LNCaP clone FGC (cell line): ENCODE data around the gene OR5D18.
"Not testable (repeated sequence)": the region's sequence is repeated elsewhere in the genome, so short reads cannot be mapped to it uniquely, and the experiment has no call there.

ENCODE experiments used
- DNase-seq: peaks from one replicate; pipeline ENCODE4 v3.0.0-alpha.2; 2011; ENCODE audit warnings: low read depth
- H3K4me3 ChIP-seq: 2 replicates; pipeline ENCODE4 v1.5.1; 2011; ENCODE audit warnings: mild to moderate bottlenecking, low read depth, low read length, control low read depth
- CTCF ChIP-seq: IDR thresholded peaks from 2 replicates; pipeline ENCODE4 v1.5.1; 2012; ENCODE audit warnings: mild to moderate bottlenecking; ENCODE audit not compliant: control insufficient read depth, insufficient read depth; ENCODE audit errors: extremely low read depth

OR5D18 gene

GRCh38 chr11:55826919-55827318 lies 7.5 kb downstream of the OR5D18 start, which contains the start of gene OR5L2:
TSS of gene OR5L2 (plus strand) at chr11:55827219. CDS start at chr11:55827219, 0 bp downstream.
- H3K4me3 ChIP-seq, result no peak within 1 kb of the TSS
- TF ChIP-seq CTCF, result no peak
- DNase-seq, result no peak

GRCh38 chr11:55838452-55838851 lies 19.0 kb downstream of the OR5D18 start, which contains the start of gene OR5D16:
TSS of gene OR5D16 (plus strand) at chr11:55838752. CDS start at chr11:55838752, 0 bp downstream.
- no peak within 1 kb of the TSS for H3K4me3 ChIP-seq
- no peak for DNase-seq
- no peak for TF ChIP-seq CTCF

- no peak overlapping the region for H3K4me3 ChIP-seq
- DNase-seq, result no peak
- TF ChIP-seq CTCF, result no peak
Observed at GRCh38 chr11:55847453-55847852, 28.0 kb downstream of the OR5D18 start.

GRCh38 chr11:55849037-55849436 lies 29.6 kb downstream of the OR5D18 start:
- no peak overlapping the region for H3K4me3 ChIP-seq
- DNase-seq, result no peak
- no peak for TF ChIP-seq CTCF

- DNase-seq, result no peak
- no peak for TF ChIP-seq CTCF
- H3K4me3 ChIP-seq, result no peak overlapping the region
Observed at GRCh38 chr11:55852141-55852540, 32.7 kb downstream of the OR5D18 start.

GRCh38 chr11:55854704-55855103 lies 35.3 kb downstream of the OR5D18 start:
- DNase-seq, result no peak
- no peak for TF ChIP-seq CTCF
- H3K4me3 ChIP-seq, result no peak overlapping the region

- not testable (repeated sequence) for H3K4me3 ChIP-seq, DNase-seq
Observed at GRCh38 chr11:55867354-55867753, 47.9 kb downstream of the OR5D18 start.
